HUES6 (cell line): ENCODE data around the gene BSCL2.

Source experiments
- H3K27ac ChIP-seq: 2 replicates; pipeline ENCODE4 v1.7.0; 2013; ENCODE audit warnings: low read depth, mild to moderate bottlenecking, low read length, inconsistent platforms
- H3K27me3 ChIP-seq: 2 replicates; pipeline ENCODE4 v1.6.1; 2013; ENCODE audit warnings: low read length; ENCODE audit not compliant: control insufficient read depth, insufficient read depth
- H3K36me3 ChIP-seq: 2 replicates; pipeline ENCODE4 v1.6.1; 2013; ENCODE audit warnings: low read length; ENCODE audit not compliant: control insufficient read depth, insufficient read depth
- H3K4me1 ChIP-seq: 2 replicates; pipeline ENCODE4 v1.6.1; 2013; ENCODE audit warnings: low read length; ENCODE audit not compliant: control insufficient read depth, insufficient read depth
- H3K4me3 ChIP-seq: 2 replicates; pipeline ENCODE4 v1.5.1; 2013; ENCODE audit warnings: low read depth, low read length
- H3K9ac ChIP-seq: one replicate; pipeline ENCODE4 v1.6.1; 2013; ENCODE audit warnings: mild to moderate bottlenecking, low read length
- H3K9me3 ChIP-seq: 2 replicates; pipeline ENCODE4 v1.6.1; 2013; ENCODE audit warnings: low read depth, low read length; ENCODE audit not compliant: control insufficient read depth, insufficient read depth

BSCL2 gene

GRCh38 chr11:62669420-62670161 is 37.6 kb downstream of the BSCL2 start:
- no peak overlapping the region for H3K27ac ChIP-seq
- no peak overlapping the region for H3K9ac ChIP-seq
- peaks cover 35% of the 10 kb centered on the region for H3K36me3 ChIP-seq
- no peaks in the 10 kb centered on the region for H3K27me3 ChIP-seq
- peaks cover 16% of the 10 kb centered on the region for H3K4me1 ChIP-seq
- no peak overlapping the region for H3K4me3 ChIP-seq
- no peaks in the 10 kb centered on the region for H3K9me3 ChIP-seq

GRCh38 chr11:62667460-62667859 is 39.8 kb downstream of the BSCL2 start:
- H3K27me3 ChIP-seq = no peaks in the 10 kb centered on the region
- 0 out of 2 replicates have a peak overlapping the region, but pooled peaks have one; percentile 81 for H3K27ac ChIP-seq
- H3K4me1 ChIP-seq = peaks cover 13% of the 10 kb centered on the region
- peak overlapping the region; percentile 98 for H3K9ac ChIP-seq
- peak overlapping the region; percentile 99 for H3K4me3 ChIP-seq
- peaks cover 31% of the 10 kb centered on the region for H3K36me3 ChIP-seq
- H3K9me3 ChIP-seq = no peaks in the 10 kb centered on the region

- no peaks in the 10 kb centered on the region for H3K9me3 ChIP-seq
- H3K27ac ChIP-seq = peak overlapping the region; percentile 81; the same call in 1 of the 2 replicates
- peak overlapping the region; percentile 98 for H3K9ac ChIP-seq
- no peaks in the 10 kb centered on the region for H3K27me3 ChIP-seq
- H3K4me3 ChIP-seq = peak overlapping the region; percentile 99
- H3K36me3 ChIP-seq = peaks cover 38% of the 10 kb centered on the region
- peaks cover 13% of the 10 kb centered on the region for H3K4me1 ChIP-seq
Measured at GRCh38 chr11:62666259-62666926, 40.8 kb downstream of the BSCL2 start.

DNA sequence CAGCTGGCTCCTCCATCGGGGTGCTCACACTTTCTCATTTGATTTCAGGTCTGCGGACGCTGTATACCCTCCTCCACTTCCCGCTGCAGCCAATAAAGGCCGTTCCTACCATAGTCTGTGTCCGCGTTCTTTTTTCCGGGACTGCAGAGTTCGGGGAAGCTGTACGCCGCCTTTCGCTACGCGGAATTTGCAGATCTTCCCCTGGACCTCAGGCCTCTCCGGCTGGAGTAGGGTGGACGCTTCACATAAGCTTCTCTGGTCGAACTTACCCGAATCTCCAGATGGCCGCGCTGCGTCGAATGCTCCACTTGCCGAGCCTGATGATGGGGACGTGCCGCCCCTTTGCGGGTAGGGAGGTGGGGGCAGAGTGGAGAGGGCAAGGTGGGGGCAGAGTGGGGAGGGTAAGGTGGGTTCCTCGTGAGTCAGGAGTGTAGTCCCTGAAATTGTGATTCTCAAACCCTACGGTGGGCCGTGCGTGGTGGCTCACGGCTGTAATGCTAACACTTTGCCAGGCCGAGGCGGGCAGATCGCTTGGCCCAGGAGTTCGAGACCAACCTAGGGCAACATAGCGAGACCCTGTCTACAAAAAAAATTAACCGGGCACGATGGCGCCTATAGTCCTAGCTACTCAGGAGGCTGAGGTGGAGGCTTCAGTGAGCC is 41.5 kb downstream of the BSCL2 start:
- H3K9ac ChIP-seq = peak overlapping the region; percentile 98
- peak overlapping the region; percentile 81 for H3K27ac ChIP-seq
- H3K27me3 ChIP-seq = no peaks in the 10 kb centered on the region
- no peaks in the 10 kb centered on the region for H3K9me3 ChIP-seq
- H3K36me3 ChIP-seq = peaks cover 38% of the 10 kb centered on the region
- H3K4me3 ChIP-seq = peak overlapping the region; percentile 99
- H3K4me1 ChIP-seq = peaks cover 13% of the 10 kb centered on the region

DNA sequence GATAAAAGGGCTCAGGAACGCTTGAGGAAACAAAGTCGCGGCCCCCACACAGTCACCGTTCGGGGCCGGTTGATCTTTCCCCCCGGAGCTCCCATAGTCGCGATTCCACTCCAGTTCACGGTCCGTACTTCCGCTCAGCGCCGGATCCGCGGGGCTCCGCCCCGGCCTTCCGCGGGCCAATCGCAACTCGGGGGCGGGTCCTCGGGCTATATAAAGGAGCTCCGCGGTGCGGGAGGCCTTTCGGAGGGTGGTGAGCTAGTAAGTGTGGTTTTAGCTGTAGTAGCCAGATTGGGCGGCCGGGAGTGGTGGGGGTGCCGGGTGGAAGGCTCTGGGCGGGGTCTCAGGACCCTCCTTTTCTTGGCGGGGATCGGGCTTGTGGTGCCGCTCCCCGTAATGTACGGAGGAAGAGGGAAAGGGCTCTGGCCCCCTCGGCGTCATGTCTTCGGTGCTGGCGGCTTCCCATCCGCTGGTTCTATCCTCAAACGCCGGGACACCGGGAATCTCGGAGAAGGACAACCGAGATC is 42.1 kb downstream of the BSCL2 start, which contains the start of the genes C11orf98 and CSKMT:
C11orf98 (minus strand) TSS at position 136 of the 524 bp plus-strand sequence; CDS start at position 95, 41 bp downstream.
CSKMT (plus strand) TSS at position 238 of the 524 bp plus-strand sequence. CDS start 568 bp downstream, outside the sequence.
- H3K9me3 ChIP-seq = no peaks in the 10 kb centered on the region
- H3K27me3 ChIP-seq = no peaks in the 10 kb centered on the region
- peak within 1 kb of the TSS; percentile 99 for H3K4me3 ChIP-seq
- H3K27ac ChIP-seq = peak within 1 kb of the TSS; percentile 81
- peak within 1 kb of the TSS; percentile 98 for H3K9ac ChIP-seq
- H3K36me3 ChIP-seq = peaks cover 38% of the 10 kb centered on the region
- peaks cover 13% of the 10 kb centered on the region for H3K4me1 ChIP-seq

DNA sequence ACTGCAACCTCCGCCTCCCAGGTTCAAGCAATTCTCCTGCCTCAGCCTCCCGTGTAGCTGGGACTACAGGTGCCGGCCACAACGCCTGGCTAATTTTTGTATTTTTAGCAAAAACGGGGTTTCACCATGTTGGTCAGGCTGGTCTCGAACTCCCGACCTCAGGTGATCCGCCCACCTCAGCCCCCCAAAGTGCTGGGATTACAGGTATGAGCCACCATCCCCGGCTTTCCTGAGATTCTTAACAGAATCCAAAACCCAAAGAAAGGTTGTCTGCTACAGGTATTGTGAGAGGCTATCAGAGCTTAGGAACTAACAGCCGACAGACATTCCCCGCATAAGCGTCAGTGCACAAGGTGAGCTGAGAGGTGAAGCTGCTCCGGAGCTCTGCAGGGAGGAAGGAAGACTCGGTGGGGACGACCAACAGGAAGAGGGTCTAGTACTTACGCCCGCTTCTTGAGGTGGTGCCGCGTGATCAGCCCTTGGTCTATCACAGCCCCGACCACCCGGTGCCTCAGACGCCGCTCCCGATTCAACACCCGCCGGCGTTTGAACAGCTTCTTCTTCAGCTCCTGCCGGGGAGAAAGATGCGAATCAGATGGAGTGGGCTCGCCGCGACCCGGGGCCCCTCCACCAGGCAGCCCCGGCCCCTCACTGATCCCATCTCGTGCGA is 42.7 kb downstream of the BSCL2 start:
- Histone ChIP-seq H3K27me3 (no peaks in the 10 kb centered on the region), H3K27ac (peak overlapping the region; percentile 81), H3K9me3 (no peaks in the 10 kb centered on the region), H3K4me3 (peak overlapping the region; percentile 99), H3K36me3 (peaks cover 38% of the 10 kb centered on the region), H3K9ac (peak overlapping the region; percentile 98), H3K4me1 (peaks cover 13% of the 10 kb centered on the region)

- Histone ChIP-seq H3K9ac (no peak overlapping the region), H3K4me3 (no peak overlapping the region), H3K27me3 (no peaks in the 10 kb centered on the region), H3K4me1 (no peaks in the 10 kb centered on the region), H3K36me3 (0 out of 2 replicates have a peak, but pooled peaks cover 2% of the 10 kb centered on the region), H3K27ac (no peak overlapping the region), H3K9me3 (no peaks in the 10 kb centered on the region)
Measured at GRCh38 chr11:62656796-62657429, 50.3 kb downstream of the BSCL2 start.

- Histone ChIP-seq H3K9me3 (no peaks in the 10 kb centered on the region), H3K9ac (no peak overlapping the region), H3K27ac (no peak overlapping the region)
Measured at GRCh38 chr11:62654297-62654696, 52.9 kb downstream of the BSCL2 start.

DNA sequence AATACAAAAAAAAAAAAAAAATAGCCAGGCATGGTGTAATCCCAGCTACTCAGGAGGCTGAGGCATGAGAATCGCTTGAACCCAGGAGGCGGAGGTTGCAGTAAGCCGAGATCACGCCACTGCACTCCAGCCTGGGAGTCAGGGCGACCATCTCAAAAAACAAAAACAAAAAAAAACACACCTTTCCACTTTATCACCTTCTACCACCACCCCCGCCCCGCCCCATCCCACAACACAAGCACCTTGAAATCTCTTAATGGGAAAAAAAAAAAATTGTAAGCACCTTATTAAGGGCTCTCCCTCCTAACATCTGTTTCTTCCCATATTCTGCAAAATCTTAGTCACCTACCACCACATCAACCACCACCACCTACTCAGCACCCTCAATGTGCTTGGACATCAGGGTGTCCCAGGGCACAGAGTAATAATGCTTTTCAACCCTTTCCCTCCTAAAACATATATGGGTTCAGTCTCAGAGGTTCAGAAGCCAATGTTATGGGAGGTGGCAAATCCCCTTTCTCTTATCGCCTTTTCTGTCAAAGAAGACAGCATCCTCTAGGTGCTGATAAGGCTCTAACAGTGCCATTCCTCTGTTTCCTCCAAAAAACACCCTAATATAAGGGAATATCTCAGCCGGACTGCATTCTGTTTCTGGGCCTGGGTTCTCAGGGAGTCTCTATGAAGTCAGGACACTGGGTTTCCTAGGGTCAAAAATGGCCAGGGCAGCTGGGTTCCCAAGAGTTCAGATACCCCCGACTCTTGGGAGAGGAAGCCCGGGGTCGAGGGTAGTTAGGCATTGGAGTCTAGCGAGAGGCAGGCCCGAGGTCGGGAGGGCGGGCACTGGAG is 54.8 kb downstream of the BSCL2 start:
- H3K36me3 ChIP-seq = peaks cover 25% of the 10 kb centered on the region
- peaks cover 2% of the 10 kb centered on the region for H3K4me1 ChIP-seq
- peak overlapping the region; percentile 78; the same call in 1 of the 2 replicates for H3K27ac ChIP-seq
- H3K4me3 ChIP-seq = peak overlapping the region; percentile 83
- H3K27me3 ChIP-seq = no peaks in the 10 kb centered on the region
- H3K9ac ChIP-seq = peak overlapping the region; percentile 93
- H3K9me3 ChIP-seq = no peaks in the 10 kb centered on the region

More at GRCh38 chr11:62654297-62654696, 52.9 kb downstream of the BSCL2 start:
- Histone ChIP-seq H3K27me3 (no peaks in the 10 kb centered on the region), H3K4me3 (no peak overlapping the region), H3K36me3 (peaks cover 6% of the 10 kb centered on the region), H3K4me1 (no peaks in the 10 kb centered on the region; the same call in 1 of the 2 replicates)
